ENCODE data around the gene IQGAP1. TPM values are rescaled to one million over a fixed set of nuclear protein-coding genes. Genes with fewer than 3 reads are reported as not detected.

Gene IQGAP1
- total RNA-seq = 144 and 216 TPM in 2 replicates

GRCh38 chr15:90387534-90388461 lies at the start of gene IQGAP1:
TSS of gene IQGAP1 (plus strand) at chr15:90388242. CDS start at chr15:90388342, 100 bp downstream.

GRCh38 chr15:90352107-90352893 lies 35.7 kb upstream of the IQGAP1 start, which contains the start of gene ZNF774:
TSS of gene ZNF774 (plus strand) at chr15:90352284. CDS start at chr15:90354661, 2,377 bp downstream.

GRCh38 chr15:90529371-90530249 lies 141.6 kb downstream of the IQGAP1 start, which contains the start of gene CRTC3:
TSS of gene CRTC3 (plus strand) at chr15:90529923. CDS start at chr15:90530072, 149 bp downstream.

Other genes with a start within 250 kb of the IQGAP1 start
- gene SEMA4B, start 186.9 kb upstream of the IQGAP1 start, total RNA-seq = 6.9 and 8.6 TPM in 2 replicates
- 36.4 and 39.4 TPM in 2 replicates for gene CIB1, start 154.3 kb upstream of the IQGAP1 start, total RNA-seq
- gene GDPGP1, start 154.0 kb upstream of the IQGAP1 start, total RNA-seq = 7.4 and 9.4 TPM in 2 replicates
- not detected in 2 replicates for gene TTLL13, start 138.7 kb upstream of the IQGAP1 start, total RNA-seq
- 62.1 and 67.5 TPM in 2 replicates for gene NGRN, start 122.6 kb upstream of the IQGAP1 start, total RNA-seq
- 1.2 and 1.4 TPM in 2 replicates for gene ZNF774, start 36.0 kb upstream of the IQGAP1 start, total RNA-seq
- gene CRTC3, start 141.7 kb downstream of the IQGAP1 start, total RNA-seq = 7.8 and 8.6 TPM in 2 replicates

Measured in dermis lymphatic vessel endothelial cell (primary cell).